Heart right ventricle (tissue), 16 donors: ENCODE results near the gene CARM1. TPM values are rescaled to one million over a fixed set of nuclear protein-coding genes. Genes with fewer than 3 reads are reported as not detected.

Source experiments
- ATAC-seq, 8 donors: fragments of 200-7000 bp; cut with Tn5 transposase; one replicate each; pipeline ENCODE4 v1.9.1; 2020; ENCODE audit warnings: mild to moderate bottlenecking in 8 of 8, moderate library complexity in 8 of 8, moderate number of reproducible peaks in 1 of 8
- DNase-seq, 2 donors: peaks; one replicate each; pipeline ENCODE4 v3.0.0-alpha.2; 2020
- H3K27ac ChIP-seq, 10 donors: fragments of 200-600 bp; sonication (generic) in 2 of 10; one replicate each; pipeline versions ENCODE4 v1.5.0 to v1.8.0; 2020 to 2022; ENCODE audit warnings: mild to moderate bottlenecking in 3 of 10
- H3K27me3 ChIP-seq, 7 donors: fragments of 200-600 bp; one replicate each; pipeline ENCODE4 v1.8.0; 2021 to 2022; ENCODE audit warnings: mild to moderate bottlenecking in 2 of 7
- H3K36me3 ChIP-seq, 9 donors: fragments of 200-600 bp; sonication (generic) in 1 of 9; one replicate each; pipeline versions ENCODE4 v1.5.0 to v1.8.0; 2020 to 2022; ENCODE audit warnings: mild to moderate bottlenecking in 2 of 9
- H3K4me1 ChIP-seq, 9 donors: fragments of 200-600 bp; sonication (generic) in 1 of 9; one replicate each; pipeline versions ENCODE4 v1.5.0 to v1.8.0; 2020 to 2022; ENCODE audit warnings: mild to moderate bottlenecking in 4 of 9
- H3K4me3 ChIP-seq, 10 donors: fragments of 200-600 bp; sonication (generic) in 2 of 10; one replicate each; pipeline versions ENCODE4 v1.5.0 to v1.8.0; 2020 to 2022; ENCODE audit warnings: mild to moderate bottlenecking in 7 of 10, moderate library complexity in 2 of 10
- H3K9me3 ChIP-seq, 11 donors: fragments of 200-600 bp in 10 of 11; sonication (generic) in 2 of 11; one replicate each; pipeline versions ENCODE4 v1.5.0 to v1.8.0; 2013 to 2022; ENCODE audit warnings: mild to moderate bottlenecking in 2 of 11, control low read depth in 1 of 11, moderate library complexity in 1 of 11
- WGBS, 2 donors: extraction: QIAGEN DNeasy Blood & Tissue Kit; methylation state at CpG; one replicate each; pipeline ENCODE4 v1.1.7; 2013; ENCODE audit warnings: inconsistent platforms in 1 of 2; 5-methylcytosine and 5-hydroxymethylcytosine counted together
- intact Hi-C, 10 donors: fragments of 100-400 bp; cut with DNase I; formaldehyde crosslinking; loops; one replicate each; pipeline versions ENCODE4 v1.11.1 to v1.14.2; 2022
- polyA plus RNA-seq, 2 donors: library from polyadenylated mRNA; stranded (reverse); fragments of 200-250 nt; gene quantifications; one replicate each; pipeline ENCODE4 v1.2.3, GENCODE V29; 2013
- total RNA-seq, 10 donors: library from RNA; stranded (reverse); fragmentation: NEBNext Ultra II Directional in 3 of 10; extraction: Animal tissue kit (Norgen Biotek cat#: 25700) in 3 of 10; gene quantifications; one replicate each; pipeline versions ENCODE4 v1.2.1 to v1.2.4, GENCODE V29; 2021 to 2023
- TF ChIP-seq, protein P1 (sequence below), 9 donors: fragments of 200-600 bp; sonication (generic) in 2 of 9; IDR thresholded peaks; one replicate each; pipeline versions ENCODE4 v1.5.0 to v1.8.0; 2021 to 2022; ENCODE audit warnings: antibody characterized with exemption in 9 of 9, mild to moderate bottlenecking in 5 of 9, moderate library complexity in 1 of 9
- donor health status: Arrhythmogenic right ventricular cardiomyopathy.
- donor health status: ischemic (EF 13 %, LVEDD 7.1; RV severe dilation, severe dysfunction).
- donor health status: healthy with polysubstance abuse.
- donor health status: DM: no; HTN: yes; CAD: no.
- donor health status: DM: no; HTN: no; CAD: no.
- donor health status: ischemic (EF 25% LVEDD 6.9; RV normal size, moderate dysfunction).
- donor health status: ischemic (EF 25% LVEDD 5.7; RV mildly dilated, moderate dysfunction).
- donor health status: healthy.
- donor health status: DM: yes; HTN: yes; CAD: no.
- donor health status: Ischemic cardiomyopathy.
- donor health status: ischemic (EF 35%, LVEDD 5.7; RV mildly dilated, moderate dysfunction).
- donor health status: nonischemic (EF 11% LVEDD 7.7; RV severe dilation, severe dysfunction).
- donor health status: DM: yes; HTN: yes; CAD: no.
- donor health status: PGD.
- donor health status: ischemic (EF 29% LVEDD 5.4; RV normal size, mild dysfunction).
- donor health status: nonischemic (EF 23%, LVEDD 6.1; RV moderate dilation, normal function).

Gene CARM1
- total and polyA plus RNA-seq, 12 donors = 25.8 to 45.4 (median 27.9) TPM

DNA sequence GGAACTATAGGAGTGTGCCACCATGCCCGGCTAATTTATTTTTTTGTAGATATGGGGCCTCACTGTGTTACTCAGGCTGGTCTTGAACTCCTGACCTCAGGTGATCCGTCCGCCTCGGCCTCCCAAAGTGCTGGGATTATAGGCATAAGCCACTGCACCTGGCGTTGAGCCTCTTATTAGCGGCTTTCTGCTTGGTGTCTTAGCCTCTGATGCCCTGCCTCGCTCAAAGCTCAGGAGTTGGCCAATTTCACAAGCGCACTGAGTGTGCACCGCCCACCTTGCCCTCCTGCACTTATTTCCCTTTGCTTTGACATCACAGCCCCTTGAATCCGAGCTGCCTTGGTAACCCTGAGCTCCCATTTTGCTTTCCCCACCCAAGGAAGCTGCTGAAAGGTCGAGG lies 47.0 kb downstream of the CARM1 start:
- Histone ChIP-seq H3K4me3 (no peak overlapping the region), H3K36me3 (peaks cover 0 to 99% (median 23%) of the 10 kb centered on the region in 9 donors), H3K27me3 (no peaks in the 10 kb centered on the region), H3K27ac (no peak overlapping the region), H3K9me3 (no peaks in the 10 kb centered on the region), H3K4me1 (no peaks in the 10 kb centered on the region)
- intact Hi-C loops = no loop called here
- no peak for DNase-seq
- ATAC-seq = no peak
- 94 to 96% methylated on average over 11 of the region's 11 CpGs for WGBS, 2 donors
- TF ChIP-seq, protein P1, sequence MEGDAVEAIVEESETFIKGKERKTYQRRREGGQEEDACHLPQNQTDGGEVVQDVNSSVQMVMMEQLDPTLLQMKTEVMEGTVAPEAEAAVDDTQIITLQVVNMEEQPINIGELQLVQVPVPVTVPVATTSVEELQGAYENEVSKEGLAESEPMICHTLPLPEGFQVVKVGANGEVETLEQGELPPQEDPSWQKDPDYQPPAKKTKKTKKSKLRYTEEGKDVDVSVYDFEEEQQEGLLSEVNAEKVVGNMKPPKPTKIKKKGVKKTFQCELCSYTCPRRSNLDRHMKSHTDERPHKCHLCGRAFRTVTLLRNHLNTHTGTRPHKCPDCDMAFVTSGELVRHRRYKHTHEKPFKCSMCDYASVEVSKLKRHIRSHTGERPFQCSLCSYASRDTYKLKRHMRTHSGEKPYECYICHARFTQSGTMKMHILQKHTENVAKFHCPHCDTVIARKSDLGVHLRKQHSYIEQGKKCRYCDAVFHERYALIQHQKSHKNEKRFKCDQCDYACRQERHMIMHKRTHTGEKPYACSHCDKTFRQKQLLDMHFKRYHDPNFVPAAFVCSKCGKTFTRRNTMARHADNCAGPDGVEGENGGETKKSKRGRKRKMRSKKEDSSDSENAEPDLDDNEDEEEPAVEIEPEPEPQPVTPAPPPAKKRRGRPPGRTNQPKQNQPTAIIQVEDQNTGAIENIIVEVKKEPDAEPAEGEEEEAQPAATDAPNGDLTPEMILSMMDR (IDR thresholded peaks at IDR 0.05) = no peak

GRCh38 chr19:10919352-10920287 lies 48.3 kb downstream of the CARM1 start:
- H3K4me3 ChIP-seq = no peak overlapping the region
- intact Hi-C loops = loop anchor here in 1 of 10 donors (10.0 kb wide), 1 partner anchor 45 kb away; the partner anchor contains the start of gene CARM1
- no peaks in the 10 kb centered on the region for H3K9me3 ChIP-seq
- H3K4me1 ChIP-seq = no peaks in the 10 kb centered on the region
- TF ChIP-seq, protein P1 (IDR thresholded peaks at IDR 0.05) = no peak
- WGBS, 2 donors = 78 to 79% methylated on average over 26 of the region's 26 CpGs
- no peak overlapping the region for H3K27ac ChIP-seq
- H3K36me3 ChIP-seq = peaks cover 0 to 99% (median 14%) of the 10 kb centered on the region in 9 donors
- no peak for DNase-seq
- no peaks in the 10 kb centered on the region for H3K27me3 ChIP-seq
- ATAC-seq = peak in 1 of 8 donors; percentile 9

DNA sequence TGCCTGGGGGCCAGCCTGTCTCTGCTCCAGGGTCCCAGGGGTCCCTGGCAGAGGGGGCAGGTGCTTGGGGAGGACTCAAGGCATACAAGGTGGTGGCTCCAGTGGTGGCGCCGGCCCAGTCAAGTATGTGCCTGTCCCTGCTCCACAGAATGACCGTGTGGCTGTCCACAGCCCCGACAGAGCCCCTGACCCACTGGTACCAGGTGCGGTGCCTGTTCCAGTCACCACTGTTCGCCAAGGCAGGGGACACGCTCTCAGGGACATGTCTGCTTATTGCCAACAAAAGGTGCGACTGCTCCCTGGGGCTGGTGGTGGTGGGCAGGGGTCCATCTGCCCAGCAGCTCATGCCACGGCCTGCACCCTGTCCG lies 48.9 kb downstream of the CARM1 start:
- no peaks in the 10 kb centered on the region for H3K4me1 ChIP-seq
- no peak for DNase-seq
- WGBS, 2 donors = 94 to 95% methylated on average over 10 of the region's 10 CpGs
- no peak for ATAC-seq
- H3K9me3 ChIP-seq = no peaks in the 10 kb centered on the region
- intact Hi-C loops = loop anchor here in 1 of 10 donors (10.0 kb wide), 1 partner anchor 45 kb away; the partner anchor contains the start of gene CARM1
- H3K27ac ChIP-seq = no peak overlapping the region
- H3K4me3 ChIP-seq = no peak overlapping the region
- peaks cover 0 to 99% (median 14%) of the 10 kb centered on the region in 9 donors for H3K36me3 ChIP-seq
- TF ChIP-seq, protein P1 (IDR thresholded peaks at IDR 0.05) = no peak
- no peaks in the 10 kb centered on the region for H3K27me3 ChIP-seq

GRCh38 chr19:10920781-10921180 lies 49.4 kb downstream of the CARM1 start:
- Histone ChIP-seq H3K9me3 (no peaks in the 10 kb centered on the region), H3K4me3 (no peak overlapping the region), H3K27me3 (no peaks in the 10 kb centered on the region), H3K36me3 (peaks cover 0 to 99% (median 14%) of the 10 kb centered on the region in 9 donors), H3K27ac (no peak overlapping the region), H3K4me1 (no peaks in the 10 kb centered on the region)
- ATAC-seq (peak in 2 of 8 donors; percentile 12 to 18), DNase-seq (no peak)
- TF ChIP-seq, protein P1 (IDR thresholded peaks at IDR 0.05) = no peak
- WGBS, 2 donors = 85 to 90% methylated on average over 16 of the region's 16 CpGs
- intact Hi-C loops = loop anchor here in 1 of 10 donors (10.0 kb wide), 1 partner anchor 46 kb away; the partner anchor contains the start of gene CARM1
